K562 (cell line): ENCODE data around the gene CPNE9. TPM values are rescaled to one million over a fixed set of nuclear protein-coding genes. Genes with fewer than 3 reads are reported as not detected.
A peak's percentile ranks its signal among the peaks of the same experiment; 100 is the strongest.

ENCODE experiments used
- BHLHE40 ChIP-seq: IDR thresholded peaks from 2 replicates; pipeline ENCODE4 v1.6.1; 2011; ENCODE audit warnings: low read length, improper control_type of control experiment
- CREB3L1 ChIP-seq: fragments of 450-650 bp; IDR thresholded peaks from 2 replicates; pipeline ENCODE4 v1.6.1; 2014; ENCODE audit warnings: low read depth, mild to moderate bottlenecking, moderate library complexity, borderline replicate concordance
- KDM1A ChIP-seq, 2 experiments: fragments of 450-650 bp; IDR thresholded peaks; 2 replicates each; pipeline ENCODE4 v1.6.1; 2016; ENCODE audit warnings: mild to moderate bottlenecking in 2 of 2
- KLF13 ChIP-seq: fragments of 450-650 bp; IDR thresholded peaks from 2 replicates; pipeline ENCODE4 v1.6.1; 2016; ENCODE audit warnings: missing genetic modification characterization, low read depth, mild to moderate bottlenecking, missing compliant biosample characterization, moderate library complexity, borderline replicate concordance
- MTA2 ChIP-seq: fragments of 450-650 bp; IDR thresholded peaks from 2 replicates; pipeline ENCODE4 v1.6.1; 2016; ENCODE audit warnings: low read depth
- SNIP1 ChIP-seq: fragments of 450-650 bp; IDR thresholded peaks from 2 replicates; pipeline ENCODE4 v1.7.1; 2017; ENCODE audit warnings: low read depth, mild to moderate bottlenecking
- ZBTB7A ChIP-seq: IDR thresholded peaks from 2 replicates; pipeline ENCODE4 v1.6.1; 2011; ENCODE audit warnings: low read depth, mild to moderate bottlenecking, low read length, moderate library complexity, borderline replicate concordance; ENCODE audit not compliant: control insufficient read depth
- ZNF77 ChIP-seq: fragments of 250-450 bp; sonication (Bioruptor Pico); IDR thresholded peaks from 2 replicates; pipeline ENCODE4 v1.5.0; 2020
- polyA plus RNA-seq, 8 experiments: library from polyadenylated mRNA; depleted of rRNA in 4 of 8; stranded (reverse) in 5 of 8; unstranded in 3 of 8; fragments of >200 nt; fragmentation: Nextera tagmentation in 2 of 8; fragmentation: Illumina TruSeq in 1 of 8; extraction: Ambion mirVana in 2 of 8; extraction: Trizol in 1 of 8; gene quantifications; 2 replicates each; pipeline versions ENCODE4 v1.2.1 to v1.2.3, GENCODE V29; 2011 to 2014; ENCODE audit warnings: inconsistent platforms in 1 of 8, missing spikeins in 1 of 8
- total RNA-seq, 7 experiments: library from RNA; depleted of rRNA in 6 of 7; stranded (reverse); fragments of >200 nt in 6 of 7; fragmentation: Illumina TruSeq in 2 of 7; extraction: Trizol in 2 of 7; gene quantifications; 2 replicates each; pipeline versions ENCODE4 v1.2.1 to v1.2.3, GENCODE V29; 2011 to 2021; ENCODE audit warnings: low replicate concordance in 1 of 7
- TF ChIP-seq, protein P1 (sequence below): fragments of 200-600 bp; sonication (generic); IDR thresholded peaks from one replicate; pipeline ENCODE4 v1.6.1; 2012; ENCODE audit warnings: mild to moderate bottlenecking, low read depth, low read length, inconsistent platforms
- TF ChIP-seq, protein P2 (sequence below): sonication (generic); formaldehyde crosslinking; IDR thresholded peaks from 2 replicates; pipeline ENCODE4 v1.4.0; 2020; ENCODE audit warnings: mild to moderate bottlenecking, missing genetic modification reagents
- TF ChIP-seq, protein P3 (sequence below): fragments of 250-450 bp; sonication (Bioruptor Pico); IDR thresholded peaks from 2 replicates; pipeline ENCODE4 v1.4.0; 2020; ENCODE audit warnings: mild to moderate bottlenecking

The CPNE9 gene
- total and polyA plus RNA-seq, 9 of the 15 experiments (the other 6 are each of a cell fraction or from before 2014, with no cell fraction given): 0.22 to 0.56 (median 0.29) TPM; not detected in 3

DNA sequence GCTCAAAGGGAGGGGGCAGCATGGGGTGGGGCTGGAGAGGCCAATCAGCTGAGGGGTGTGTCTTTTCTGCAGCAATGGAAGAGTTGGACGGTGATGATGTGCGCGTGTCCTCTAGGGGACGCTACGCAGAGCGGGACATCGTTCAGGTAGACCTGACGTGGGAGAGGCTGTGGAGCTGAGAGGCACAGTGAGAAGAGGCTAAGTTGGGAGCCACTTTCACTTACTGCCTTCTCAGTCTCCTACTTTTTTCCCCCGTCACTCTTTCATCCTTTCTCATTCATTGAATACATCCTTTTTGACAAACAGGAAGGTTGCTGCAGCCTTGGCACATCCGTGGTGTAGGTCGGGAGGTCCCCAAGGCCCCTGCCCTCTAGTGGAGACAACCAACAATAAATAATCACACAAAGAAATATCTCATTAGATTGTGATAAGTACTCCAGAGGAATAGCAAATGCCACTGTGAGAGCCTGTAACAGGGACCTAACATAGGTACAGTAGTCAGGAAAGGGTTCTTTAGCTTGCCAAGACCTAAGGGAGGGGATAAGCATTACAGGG, 23.5 kb downstream of the CPNE9 start (continued):
- TF ChIP-seq, protein P1, sequence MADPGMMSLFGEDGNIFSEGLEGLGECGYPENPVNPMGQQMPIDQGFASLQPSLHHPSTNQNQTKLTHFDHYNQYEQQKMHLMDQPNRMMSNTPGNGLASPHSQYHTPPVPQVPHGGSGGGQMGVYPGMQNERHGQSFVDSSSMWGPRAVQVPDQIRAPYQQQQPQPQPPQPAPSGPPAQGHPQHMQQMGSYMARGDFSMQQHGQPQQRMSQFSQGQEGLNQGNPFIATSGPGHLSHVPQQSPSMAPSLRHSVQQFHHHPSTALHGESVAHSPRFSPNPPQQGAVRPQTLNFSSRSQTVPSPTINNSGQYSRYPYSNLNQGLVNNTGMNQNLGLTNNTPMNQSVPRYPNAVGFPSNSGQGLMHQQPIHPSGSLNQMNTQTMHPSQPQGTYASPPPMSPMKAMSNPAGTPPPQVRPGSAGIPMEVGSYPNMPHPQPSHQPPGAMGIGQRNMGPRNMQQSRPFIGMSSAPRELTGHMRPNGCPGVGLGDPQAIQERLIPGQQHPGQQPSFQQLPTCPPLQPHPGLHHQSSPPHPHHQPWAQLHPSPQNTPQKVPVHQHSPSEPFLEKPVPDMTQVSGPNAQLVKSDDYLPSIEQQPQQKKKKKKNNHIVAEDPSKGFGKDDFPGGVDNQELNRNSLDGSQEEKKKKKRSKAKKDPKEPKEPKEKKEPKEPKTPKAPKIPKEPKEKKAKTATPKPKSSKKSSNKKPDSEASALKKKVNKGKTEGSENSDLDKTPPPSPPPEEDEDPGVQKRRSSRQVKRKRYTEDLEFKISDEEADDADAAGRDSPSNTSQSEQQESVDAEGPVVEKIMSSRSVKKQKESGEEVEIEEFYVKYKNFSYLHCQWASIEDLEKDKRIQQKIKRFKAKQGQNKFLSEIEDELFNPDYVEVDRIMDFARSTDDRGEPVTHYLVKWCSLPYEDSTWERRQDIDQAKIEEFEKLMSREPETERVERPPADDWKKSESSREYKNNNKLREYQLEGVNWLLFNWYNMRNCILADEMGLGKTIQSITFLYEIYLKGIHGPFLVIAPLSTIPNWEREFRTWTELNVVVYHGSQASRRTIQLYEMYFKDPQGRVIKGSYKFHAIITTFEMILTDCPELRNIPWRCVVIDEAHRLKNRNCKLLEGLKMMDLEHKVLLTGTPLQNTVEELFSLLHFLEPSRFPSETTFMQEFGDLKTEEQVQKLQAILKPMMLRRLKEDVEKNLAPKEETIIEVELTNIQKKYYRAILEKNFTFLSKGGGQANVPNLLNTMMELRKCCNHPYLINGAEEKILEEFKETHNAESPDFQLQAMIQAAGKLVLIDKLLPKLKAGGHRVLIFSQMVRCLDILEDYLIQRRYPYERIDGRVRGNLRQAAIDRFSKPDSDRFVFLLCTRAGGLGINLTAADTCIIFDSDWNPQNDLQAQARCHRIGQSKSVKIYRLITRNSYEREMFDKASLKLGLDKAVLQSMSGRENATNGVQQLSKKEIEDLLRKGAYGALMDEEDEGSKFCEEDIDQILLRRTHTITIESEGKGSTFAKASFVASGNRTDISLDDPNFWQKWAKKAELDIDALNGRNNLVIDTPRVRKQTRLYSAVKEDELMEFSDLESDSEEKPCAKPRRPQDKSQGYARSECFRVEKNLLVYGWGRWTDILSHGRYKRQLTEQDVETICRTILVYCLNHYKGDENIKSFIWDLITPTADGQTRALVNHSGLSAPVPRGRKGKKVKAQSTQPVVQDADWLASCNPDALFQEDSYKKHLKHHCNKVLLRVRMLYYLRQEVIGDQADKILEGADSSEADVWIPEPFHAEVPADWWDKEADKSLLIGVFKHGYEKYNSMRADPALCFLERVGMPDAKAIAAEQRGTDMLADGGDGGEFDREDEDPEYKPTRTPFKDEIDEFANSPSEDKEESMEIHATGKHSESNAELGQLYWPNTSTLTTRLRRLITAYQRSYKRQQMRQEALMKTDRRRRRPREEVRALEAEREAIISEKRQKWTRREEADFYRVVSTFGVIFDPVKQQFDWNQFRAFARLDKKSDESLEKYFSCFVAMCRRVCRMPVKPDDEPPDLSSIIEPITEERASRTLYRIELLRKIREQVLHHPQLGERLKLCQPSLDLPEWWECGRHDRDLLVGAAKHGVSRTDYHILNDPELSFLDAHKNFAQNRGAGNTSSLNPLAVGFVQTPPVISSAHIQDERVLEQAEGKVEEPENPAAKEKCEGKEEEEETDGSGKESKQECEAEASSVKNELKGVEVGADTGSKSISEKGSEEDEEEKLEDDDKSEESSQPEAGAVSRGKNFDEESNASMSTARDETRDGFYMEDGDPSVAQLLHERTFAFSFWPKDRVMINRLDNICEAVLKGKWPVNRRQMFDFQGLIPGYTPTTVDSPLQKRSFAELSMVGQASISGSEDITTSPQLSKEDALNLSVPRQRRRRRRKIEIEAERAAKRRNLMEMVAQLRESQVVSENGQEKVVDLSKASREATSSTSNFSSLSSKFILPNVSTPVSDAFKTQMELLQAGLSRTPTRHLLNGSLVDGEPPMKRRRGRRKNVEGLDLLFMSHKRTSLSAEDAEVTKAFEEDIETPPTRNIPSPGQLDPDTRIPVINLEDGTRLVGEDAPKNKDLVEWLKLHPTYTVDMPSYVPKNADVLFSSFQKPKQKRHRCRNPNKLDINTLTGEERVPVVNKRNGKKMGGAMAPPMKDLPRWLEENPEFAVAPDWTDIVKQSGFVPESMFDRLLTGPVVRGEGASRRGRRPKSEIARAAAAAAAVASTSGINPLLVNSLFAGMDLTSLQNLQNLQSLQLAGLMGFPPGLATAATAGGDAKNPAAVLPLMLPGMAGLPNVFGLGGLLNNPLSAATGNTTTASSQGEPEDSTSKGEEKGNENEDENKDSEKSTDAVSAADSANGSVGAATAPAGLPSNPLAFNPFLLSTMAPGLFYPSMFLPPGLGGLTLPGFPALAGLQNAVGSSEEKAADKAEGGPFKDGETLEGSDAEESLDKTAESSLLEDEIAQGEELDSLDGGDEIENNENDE: no peak
- TF ChIP-seq KLF13 (peak; percentile 41; the same call in 1 of the 2 replicates), CREB3L1 (no peak), BHLHE40 (no peak), ZNF77 (no peak), KDM1A (IDR thresholded peaks at IDR 0.05) (0 out of 4 replicates have a peak, but pooled peaks of 1 of the 2 experiments have one; percentile 16), SNIP1 (no peak), ZBTB7A (peak; percentile 39; the same call in 1 of the 2 replicates), MTA2 (no peak)
- TF ChIP-seq, protein P2, sequence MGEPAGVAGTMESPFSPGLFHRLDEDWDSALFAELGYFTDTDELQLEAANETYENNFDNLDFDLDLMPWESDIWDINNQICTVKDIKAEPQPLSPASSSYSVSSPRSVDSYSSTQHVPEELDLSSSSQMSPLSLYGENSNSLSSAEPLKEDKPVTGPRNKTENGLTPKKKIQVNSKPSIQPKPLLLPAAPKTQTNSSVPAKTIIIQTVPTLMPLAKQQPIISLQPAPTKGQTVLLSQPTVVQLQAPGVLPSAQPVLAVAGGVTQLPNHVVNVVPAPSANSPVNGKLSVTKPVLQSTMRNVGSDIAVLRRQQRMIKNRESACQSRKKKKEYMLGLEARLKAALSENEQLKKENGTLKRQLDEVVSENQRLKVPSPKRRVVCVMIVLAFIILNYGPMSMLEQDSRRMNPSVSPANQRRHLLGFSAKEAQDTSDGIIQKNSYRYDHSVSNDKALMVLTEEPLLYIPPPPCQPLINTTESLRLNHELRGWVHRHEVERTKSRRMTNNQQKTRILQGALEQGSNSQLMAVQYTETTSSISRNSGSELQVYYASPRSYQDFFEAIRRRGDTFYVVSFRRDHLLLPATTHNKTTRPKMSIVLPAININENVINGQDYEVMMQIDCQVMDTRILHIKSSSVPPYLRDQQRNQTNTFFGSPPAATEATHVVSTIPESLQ (CRISPR knock-in tag): no peak
- TF ChIP-seq, protein P3, sequence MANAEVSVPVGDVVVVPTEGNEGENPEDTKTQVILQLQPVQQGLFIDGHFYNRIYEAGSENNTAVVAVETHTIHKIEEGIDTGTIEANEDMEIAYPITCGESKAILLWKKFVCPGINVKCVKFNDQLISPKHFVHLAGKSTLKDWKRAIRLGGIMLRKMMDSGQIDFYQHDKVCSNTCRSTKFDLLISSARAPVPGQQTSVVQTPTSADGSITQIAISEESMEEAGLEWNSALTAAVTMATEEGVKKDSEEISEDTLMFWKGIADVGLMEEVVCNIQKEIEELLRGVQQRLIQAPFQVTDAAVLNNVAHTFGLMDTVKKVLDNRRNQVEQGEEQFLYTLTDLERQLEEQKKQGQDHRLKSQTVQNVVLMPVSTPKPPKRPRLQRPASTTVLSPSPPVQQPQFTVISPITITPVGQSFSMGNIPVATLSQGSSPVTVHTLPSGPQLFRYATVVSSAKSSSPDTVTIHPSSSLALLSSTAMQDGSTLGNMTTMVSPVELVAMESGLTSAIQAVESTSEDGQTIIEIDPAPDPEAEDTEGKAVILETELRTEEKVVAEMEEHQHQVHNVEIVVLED (CRISPR knock-in tag): peak; percentile 59; the same call in 1 of the 2 replicates
